ENCODE results near the gene MRS2.

The MRS2 gene, protein sequence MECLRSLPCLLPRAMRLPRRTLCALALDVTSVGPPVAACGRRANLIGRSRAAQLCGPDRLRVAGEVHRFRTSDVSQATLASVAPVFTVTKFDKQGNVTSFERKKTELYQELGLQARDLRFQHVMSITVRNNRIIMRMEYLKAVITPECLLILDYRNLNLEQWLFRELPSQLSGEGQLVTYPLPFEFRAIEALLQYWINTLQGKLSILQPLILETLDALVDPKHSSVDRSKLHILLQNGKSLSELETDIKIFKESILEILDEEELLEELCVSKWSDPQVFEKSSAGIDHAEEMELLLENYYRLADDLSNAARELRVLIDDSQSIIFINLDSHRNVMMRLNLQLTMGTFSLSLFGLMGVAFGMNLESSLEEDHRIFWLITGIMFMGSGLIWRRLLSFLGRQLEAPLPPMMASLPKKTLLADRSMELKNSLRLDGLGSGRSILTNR

DNA sequence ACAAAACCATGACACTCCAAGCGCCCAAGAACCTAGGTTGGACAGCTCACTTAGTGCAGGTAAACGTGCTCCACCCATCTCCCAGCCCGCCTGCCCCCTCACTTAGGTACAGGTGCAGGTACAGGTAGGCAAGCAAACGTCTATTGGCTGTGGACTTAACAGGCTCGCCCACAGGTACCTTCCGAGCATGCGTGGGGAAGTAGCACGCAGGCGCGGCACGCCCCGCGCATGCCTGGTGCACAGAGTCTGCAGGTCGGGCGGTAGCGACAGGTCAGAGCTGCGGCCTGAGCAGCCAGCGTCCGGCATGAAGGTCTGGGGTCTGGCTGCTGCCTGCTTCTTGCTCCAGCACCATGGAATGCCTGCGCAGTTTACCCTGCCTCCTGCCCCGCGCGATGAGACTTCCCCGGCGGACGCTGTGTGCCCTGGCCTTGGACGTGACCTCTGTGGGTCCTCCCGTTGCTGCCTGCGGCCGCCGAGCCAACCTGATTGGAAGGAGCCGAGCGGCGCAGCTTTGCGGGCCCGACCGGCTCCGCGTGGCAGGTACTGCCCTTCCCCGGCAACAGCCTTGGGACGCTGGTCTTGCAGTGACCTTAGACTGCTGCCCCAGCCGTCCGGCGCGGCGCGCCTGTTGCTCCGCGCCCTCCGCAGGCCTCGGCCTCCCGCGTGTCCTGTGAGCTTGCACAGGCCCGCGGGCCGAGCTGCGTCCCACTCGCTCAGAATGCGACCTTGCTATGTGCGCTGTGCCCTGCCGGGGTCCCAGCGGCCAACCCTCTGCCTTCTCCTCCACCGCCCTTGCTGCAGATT is at the start of gene MRS2:
TSS of gene MRS2 (plus strand) at position 240 of the 804 bp plus-strand sequence. CDS start at position 351, 111 bp downstream.
- TF ChIP-seq, protein P1, sequence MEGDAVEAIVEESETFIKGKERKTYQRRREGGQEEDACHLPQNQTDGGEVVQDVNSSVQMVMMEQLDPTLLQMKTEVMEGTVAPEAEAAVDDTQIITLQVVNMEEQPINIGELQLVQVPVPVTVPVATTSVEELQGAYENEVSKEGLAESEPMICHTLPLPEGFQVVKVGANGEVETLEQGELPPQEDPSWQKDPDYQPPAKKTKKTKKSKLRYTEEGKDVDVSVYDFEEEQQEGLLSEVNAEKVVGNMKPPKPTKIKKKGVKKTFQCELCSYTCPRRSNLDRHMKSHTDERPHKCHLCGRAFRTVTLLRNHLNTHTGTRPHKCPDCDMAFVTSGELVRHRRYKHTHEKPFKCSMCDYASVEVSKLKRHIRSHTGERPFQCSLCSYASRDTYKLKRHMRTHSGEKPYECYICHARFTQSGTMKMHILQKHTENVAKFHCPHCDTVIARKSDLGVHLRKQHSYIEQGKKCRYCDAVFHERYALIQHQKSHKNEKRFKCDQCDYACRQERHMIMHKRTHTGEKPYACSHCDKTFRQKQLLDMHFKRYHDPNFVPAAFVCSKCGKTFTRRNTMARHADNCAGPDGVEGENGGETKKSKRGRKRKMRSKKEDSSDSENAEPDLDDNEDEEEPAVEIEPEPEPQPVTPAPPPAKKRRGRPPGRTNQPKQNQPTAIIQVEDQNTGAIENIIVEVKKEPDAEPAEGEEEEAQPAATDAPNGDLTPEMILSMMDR (IDR thresholded peaks at IDR 0.05; ENCODE audit: insufficient read depth, low read length, poor library complexity, severe bottlenecking), result no peak
- Histone ChIP-seq H3K4me3 (replicated peaks; ENCODE audit: low read depth, low read length) (peak within 1 kb of the TSS; percentile 98), H3K27me3 (replicated peaks; ENCODE audit: control insufficient read depth, insufficient read depth, low read length) (no peaks in the 10 kb centered on the region), H3K36me3 (ENCODE audit: control insufficient read depth, insufficient read depth, low read length) (peaks cover 1% of the 10 kb centered on the region; the same call in 1 of the 2 replicates)
- peak; percentile 90 for DNase-seq (ENCODE audit: extremely low read depth, insufficient read length)

DNA sequence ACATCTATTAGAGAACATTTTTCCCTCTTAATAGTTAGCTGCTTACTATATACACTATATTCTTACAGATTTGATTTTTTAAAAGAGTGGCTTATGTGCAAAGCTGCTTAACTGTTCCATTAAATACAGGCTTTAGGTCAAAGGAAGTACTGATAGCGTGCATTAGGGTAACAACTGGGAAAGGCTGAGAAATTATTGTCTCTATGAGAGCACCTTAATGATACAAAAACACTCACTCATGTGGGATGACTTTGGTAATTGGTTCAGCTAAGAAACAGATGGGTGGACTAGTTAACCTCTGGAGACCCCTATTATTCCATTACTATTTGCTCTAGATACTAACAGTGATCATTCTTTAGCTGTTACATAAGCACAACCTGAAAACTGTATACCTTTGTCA is 48.9 kb upstream of the MRS2 start:
- no peak overlapping the region for H3K4me3 ChIP-seq (replicated peaks; ENCODE audit: low read depth, low read length)
- TF ChIP-seq, protein P1 (IDR thresholded peaks at IDR 0.05; ENCODE audit: insufficient read depth, low read length, poor library complexity, severe bottlenecking), result no peak
- DNase-seq (ENCODE audit: extremely low read depth, insufficient read length), result no peak
- peaks cover 2% of the 10 kb centered on the region for H3K27me3 ChIP-seq (replicated peaks; ENCODE audit: control insufficient read depth, insufficient read depth, low read length)
- H3K36me3 ChIP-seq (ENCODE audit: control insufficient read depth, insufficient read depth, low read length), result no peaks in the 10 kb centered on the region

DNA sequence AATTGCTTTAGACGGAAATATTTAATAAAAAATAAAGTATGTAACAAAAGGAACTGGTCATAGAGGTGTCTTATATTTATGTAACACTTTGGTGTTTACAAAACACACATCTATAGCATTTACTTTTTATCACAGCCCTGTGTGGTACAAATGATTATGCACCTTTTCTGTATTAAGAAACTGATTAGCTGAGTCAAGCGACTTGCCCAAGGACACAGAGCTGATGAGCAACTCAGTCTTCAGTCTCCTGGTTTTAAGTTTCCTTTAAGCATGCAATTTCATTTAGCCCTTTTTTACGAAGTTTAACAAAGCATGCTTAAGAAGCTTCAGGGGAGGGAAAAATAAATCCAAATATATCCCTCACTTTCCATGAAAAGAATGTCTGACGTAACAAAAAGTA is 47.3 kb upstream of the MRS2 start:
- peaks cover 2% of the 10 kb centered on the region for H3K27me3 ChIP-seq (replicated peaks; ENCODE audit: control insufficient read depth, insufficient read depth, low read length)
- no peak for DNase-seq (ENCODE audit: extremely low read depth, insufficient read length)
- no peak overlapping the region for H3K4me3 ChIP-seq (replicated peaks; ENCODE audit: low read depth, low read length)
- no peaks in the 10 kb centered on the region for H3K36me3 ChIP-seq (ENCODE audit: control insufficient read depth, insufficient read depth, low read length)
- TF ChIP-seq, protein P1 (IDR thresholded peaks at IDR 0.05; ENCODE audit: insufficient read depth, low read length, poor library complexity, severe bottlenecking), result no peak

DNA sequence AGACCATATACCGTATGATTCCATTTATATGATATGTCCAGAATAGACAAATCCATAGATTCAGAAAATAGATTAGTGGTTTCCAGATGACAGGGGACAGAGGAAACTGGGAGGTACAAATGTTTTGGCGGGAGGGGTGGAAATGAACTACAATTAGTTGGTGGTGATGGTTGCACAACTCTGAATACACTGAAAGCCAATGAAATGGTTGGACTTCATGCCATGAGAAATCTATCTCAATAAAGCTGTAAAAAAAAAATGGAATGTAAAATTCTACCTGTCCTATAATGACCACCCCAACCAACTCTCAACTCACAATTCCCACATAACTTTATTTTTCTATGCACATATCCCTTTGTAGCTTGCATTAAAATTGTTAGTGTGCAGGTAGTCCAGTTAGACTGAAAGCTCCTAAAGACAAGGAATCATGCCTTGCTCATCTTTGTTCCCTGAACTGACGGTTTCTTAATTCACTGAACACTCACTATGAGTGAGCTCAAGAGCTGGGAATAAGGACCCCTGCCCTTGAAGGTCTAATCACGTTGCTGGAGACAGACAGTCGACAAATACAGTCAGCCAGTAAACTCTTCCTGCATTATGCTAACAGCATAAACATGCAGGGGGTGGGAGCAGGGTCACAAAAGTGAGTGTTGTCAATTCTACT is 46.3 kb upstream of the MRS2 start:
- TF ChIP-seq, protein P1 (IDR thresholded peaks at IDR 0.05; ENCODE audit: insufficient read depth, low read length, poor library complexity, severe bottlenecking), result no peak
- DNase-seq (ENCODE audit: extremely low read depth, insufficient read length), result no peak
- H3K27me3 ChIP-seq (replicated peaks; ENCODE audit: control insufficient read depth, insufficient read depth, low read length), result no peaks in the 10 kb centered on the region

DNA sequence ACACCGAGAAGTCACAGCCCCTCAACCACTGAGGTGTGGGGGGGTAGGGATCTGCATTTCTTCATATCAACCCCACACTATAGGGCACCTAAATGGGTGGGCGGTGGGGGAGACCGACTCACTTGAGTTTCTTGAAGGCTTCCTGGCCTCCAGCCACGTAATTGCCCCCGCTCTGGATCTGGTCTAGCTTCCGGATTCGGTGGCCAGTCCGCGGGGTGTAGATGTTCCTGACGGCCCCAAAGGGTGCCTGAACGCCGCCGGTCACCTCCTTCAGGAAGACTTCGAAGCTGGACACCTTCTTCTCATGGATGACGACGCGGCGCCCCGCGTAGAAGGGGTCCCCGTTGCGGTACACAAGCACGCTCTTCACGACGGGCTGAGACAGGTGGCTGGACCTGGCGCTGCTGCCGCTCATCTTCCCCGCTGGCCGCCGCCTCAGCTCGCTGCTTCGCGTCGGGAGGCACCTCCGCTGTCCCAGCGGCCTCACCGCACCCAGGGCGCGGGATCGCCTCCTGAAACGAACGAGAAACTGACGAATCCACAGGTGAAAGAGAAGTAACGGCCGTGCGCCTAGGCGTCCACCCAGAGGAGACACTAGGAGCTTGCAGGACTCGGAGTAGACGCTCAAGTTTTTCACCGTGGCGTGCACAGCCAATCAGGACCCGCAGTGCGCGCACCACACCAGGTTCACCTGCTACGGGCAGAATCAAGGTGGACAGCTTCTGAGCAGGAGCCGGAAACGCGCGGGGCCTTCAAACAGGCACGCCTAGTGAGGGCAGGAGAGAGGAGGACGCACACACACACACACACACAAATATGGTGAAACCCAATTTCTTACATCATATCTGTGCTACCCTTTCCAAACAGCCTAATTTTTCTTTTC is 45.2 kb upstream of the MRS2 start, which contains the start of gene DCDC2:
TSS of gene DCDC2 (minus strand) at position 724 of the 883 bp plus-strand sequence. CDS start at position 415, 309 bp downstream.
- H3K27me3 ChIP-seq (replicated peaks; ENCODE audit: control insufficient read depth, insufficient read depth, low read length), result no peaks in the 10 kb centered on the region

More for the DNA sequence above, 46.3 kb upstream of the MRS2 start:
- Histone ChIP-seq H3K36me3 (ENCODE audit: control insufficient read depth, insufficient read depth, low read length) (no peaks in the 10 kb centered on the region), H3K4me3 (replicated peaks; ENCODE audit: low read depth, low read length) (no peak overlapping the region)

More for the DNA sequence above, 45.2 kb upstream of the MRS2 start, which contains the start of gene DCDC2:
- DNase-seq (ENCODE audit: extremely low read depth, insufficient read length), result peak; percentile 30
- Histone ChIP-seq H3K36me3 (ENCODE audit: control insufficient read depth, insufficient read depth, low read length) (no peaks in the 10 kb centered on the region), H3K4me3 (replicated peaks; ENCODE audit: low read depth, low read length) (peak within 1 kb of the TSS; percentile 17)
- TF ChIP-seq, protein P1 (IDR thresholded peaks at IDR 0.05; ENCODE audit: insufficient read depth, low read length, poor library complexity, severe bottlenecking), result no peak
